GM19397 (cell line): ENCODE results near the gene MARCHF5.
"Not testable (repeated sequence)": the region's sequence is repeated elsewhere in the genome, so short reads cannot be mapped to it uniquely, and the experiment has no call there.

Experiments
- ATAC-seq: cut with Tn5 transposase; IDR thresholded peaks from one replicate; pipeline ENCODE4 v1.9.1; 2021; ENCODE audit warnings: mild to moderate bottlenecking, moderate library complexity; ENCODE audit not compliant: unreplicated experiment

MARCHF5 gene

GRCh38 chr10:92304061-92304460 lies 13.1 kb downstream of the MARCHF5 start:
- no peak for ATAC-seq

- ATAC-seq, result no peak
Observed at GRCh38 chr10:92305133-92306072, 14.4 kb downstream of the MARCHF5 start.

GRCh38 chr10:92309272-92309671 lies 18.3 kb downstream of the MARCHF5 start:
- no peak for ATAC-seq

DNA sequence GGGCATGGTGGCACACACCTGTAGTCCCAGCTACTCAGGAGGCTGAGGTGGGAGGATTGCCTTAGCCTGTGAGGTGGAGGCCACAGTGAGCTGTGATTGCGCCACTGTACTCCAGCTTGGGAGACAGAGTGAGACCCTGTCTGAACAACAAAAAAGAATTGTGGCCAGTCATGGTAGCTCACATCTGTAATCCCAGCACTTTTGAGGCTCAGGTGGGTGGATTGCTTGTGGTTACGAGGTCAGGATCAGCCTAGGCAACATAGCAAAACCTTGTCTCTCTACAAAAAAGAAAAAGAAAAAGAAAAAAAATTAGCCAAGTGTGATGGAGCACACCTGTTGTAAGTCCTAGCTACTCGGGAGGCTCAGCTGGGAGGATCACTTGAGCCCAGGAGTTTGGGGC lies 22.8 kb downstream of the MARCHF5 start:
- no peak for ATAC-seq

- no peak for ATAC-seq
Observed at GRCh38 chr10:92316610-92317009, 25.6 kb downstream of the MARCHF5 start.

DNA sequence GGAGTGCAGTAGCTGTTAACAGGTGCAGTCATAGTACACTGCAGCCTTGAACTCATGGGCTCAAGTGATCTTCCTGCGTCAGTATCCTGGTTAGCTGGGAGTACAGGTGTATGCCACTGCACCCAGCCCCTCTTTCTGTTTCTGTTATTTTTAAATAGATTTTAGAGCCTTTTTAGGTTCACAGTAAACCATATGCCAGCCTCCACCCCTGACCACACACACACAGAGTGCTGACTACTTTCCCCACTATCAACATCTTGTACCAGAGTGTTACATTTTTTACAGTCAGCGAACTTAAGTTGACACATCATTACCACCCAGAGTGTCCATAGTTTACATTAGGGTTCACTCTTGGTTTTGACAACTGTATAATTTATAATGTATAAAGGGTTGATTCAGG lies 32.1 kb downstream of the MARCHF5 start:
- no peak for ATAC-seq

- no peak for ATAC-seq
Observed at GRCh38 chr10:92327445-92328433, 36.8 kb downstream of the MARCHF5 start.

- ATAC-seq, result no peak
Observed at GRCh38 chr10:92328993-92329392, 38.0 kb downstream of the MARCHF5 start.

- ATAC-seq, result not testable (repeated sequence)
Observed at GRCh38 chr10:92329927-92330326, 39.0 kb downstream of the MARCHF5 start.

GRCh38 chr10:92342796-92343195 lies 51.8 kb downstream of the MARCHF5 start:
- no peak for ATAC-seq

DNA sequence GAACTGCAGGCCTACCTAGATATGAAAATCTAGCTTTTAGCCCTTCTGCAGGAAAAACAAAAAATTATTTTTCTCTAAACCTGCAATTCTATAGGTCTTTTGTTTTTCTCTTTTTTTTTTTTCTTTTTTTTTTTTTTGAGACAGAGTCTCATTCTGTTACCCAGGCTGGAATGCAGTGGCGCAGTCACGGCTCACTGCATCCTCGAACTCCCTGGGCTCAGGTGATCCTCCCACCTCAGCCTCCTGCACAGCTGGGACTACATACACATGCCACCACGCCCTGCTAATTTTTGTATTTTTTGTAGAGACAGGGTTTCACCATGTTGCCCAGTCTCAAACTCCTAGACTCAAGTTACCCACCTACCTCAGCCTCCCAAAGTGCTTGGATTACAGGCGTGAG lies 54.6 kb downstream of the MARCHF5 start:
- ATAC-seq, result not testable (repeated sequence)

- not testable (repeated sequence) for ATAC-seq
Observed at GRCh38 chr10:92347035-92347676, 56.2 kb downstream of the MARCHF5 start.

- no peak for ATAC-seq
Observed at GRCh38 chr10:92350411-92350810, 59.4 kb downstream of the MARCHF5 start.

- no peak for ATAC-seq
Observed at GRCh38 chr10:92354587-92354986, 63.6 kb downstream of the MARCHF5 start.

GRCh38 chr10:92356041-92356440 lies 65.1 kb downstream of the MARCHF5 start:
- ATAC-seq, result no peak

GRCh38 chr10:92363498-92363897 lies 72.5 kb downstream of the MARCHF5 start:
- no peak for ATAC-seq

DNA sequence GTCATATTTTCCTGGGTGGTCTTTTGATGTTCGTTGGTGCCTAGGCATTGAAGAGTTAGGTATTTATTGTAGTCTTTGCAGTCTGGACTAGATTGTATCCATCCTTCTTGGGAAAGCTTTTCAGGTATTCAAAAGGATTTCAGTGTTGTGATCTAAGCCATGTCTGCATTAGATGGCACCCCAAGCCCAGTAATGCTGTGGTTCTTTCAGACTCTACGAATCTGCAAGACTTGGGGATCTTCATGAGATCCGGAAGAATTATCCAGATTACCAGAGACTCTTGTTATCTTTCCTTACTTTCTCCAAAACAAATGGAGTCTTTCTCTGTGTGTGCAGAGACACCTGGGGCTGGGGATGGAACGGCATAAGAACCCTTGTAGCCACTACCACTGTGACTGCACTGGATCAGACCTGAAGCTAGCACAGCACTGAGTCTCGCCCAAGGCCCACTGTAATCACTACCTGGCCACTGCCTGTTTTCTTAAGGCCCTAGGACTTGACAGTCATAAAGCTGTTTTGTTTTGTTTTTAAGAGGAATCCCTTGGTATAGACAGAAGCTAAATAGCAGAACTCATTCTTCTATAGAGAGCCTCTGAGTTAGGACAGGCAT lies 75.5 kb downstream of the MARCHF5 start:
- ATAC-seq, result no peak

DNA sequence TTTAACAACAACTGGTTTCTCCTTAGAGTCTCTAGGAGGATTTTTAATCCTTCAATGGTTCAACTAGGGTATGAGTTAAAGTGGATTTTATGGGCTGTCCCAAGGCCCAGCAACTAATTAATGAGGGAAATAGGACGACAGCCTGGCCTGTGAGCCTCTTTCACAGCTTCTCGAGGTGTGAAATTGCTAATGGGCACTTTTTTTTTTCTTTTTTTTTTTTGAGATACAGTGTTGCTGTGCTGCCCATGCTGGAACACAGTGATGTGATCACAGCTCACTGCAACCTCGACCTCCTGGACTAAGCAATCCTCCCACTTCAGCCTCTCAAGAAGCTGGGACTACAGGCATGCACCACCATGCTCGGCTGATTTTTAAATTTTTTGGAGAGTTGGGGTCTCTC lies 87.0 kb downstream of the MARCHF5 start:
- ATAC-seq, result no peak

DNA sequence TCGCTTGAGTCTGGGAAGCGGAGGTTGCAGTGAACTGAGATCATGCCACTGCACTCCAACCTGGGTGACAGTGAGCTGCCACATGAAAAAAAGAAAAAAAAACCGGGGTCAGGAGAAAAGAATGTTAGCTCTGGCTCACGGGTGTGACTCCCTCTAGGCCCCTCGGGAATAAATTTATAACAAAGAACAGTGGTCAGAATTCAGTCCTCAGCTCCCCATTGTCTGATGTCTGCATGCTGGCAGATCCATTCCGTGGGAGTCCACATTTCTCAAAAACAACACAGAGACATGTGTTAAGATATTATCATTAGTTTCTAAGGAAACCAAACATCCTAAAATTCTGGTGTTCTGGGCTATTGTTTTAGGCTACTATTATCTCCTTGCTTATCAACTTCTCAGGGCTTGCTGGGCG lies 90.6 kb downstream of the MARCHF5 start:
- no peak for ATAC-seq

DNA sequence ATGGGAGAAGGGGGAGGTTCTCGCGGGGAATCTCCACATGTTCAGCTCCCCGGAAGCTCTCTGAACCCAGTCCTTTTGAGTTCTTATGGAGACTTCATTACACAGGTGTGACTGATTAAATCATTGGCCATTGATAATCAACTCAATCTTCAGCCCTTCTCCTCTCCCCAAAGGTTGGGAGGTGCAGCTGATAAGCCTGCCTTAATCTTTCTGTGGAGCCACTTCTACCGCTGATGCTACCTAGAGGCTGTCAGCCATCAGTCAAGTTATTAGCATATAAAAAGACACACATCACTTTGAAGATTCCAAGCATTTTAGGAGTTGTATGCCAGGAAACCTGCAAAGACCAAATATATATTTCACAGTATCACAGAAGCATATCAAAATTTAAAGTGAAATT lies 91.7 kb downstream of the MARCHF5 start:
- ATAC-seq, result no peak

DNA sequence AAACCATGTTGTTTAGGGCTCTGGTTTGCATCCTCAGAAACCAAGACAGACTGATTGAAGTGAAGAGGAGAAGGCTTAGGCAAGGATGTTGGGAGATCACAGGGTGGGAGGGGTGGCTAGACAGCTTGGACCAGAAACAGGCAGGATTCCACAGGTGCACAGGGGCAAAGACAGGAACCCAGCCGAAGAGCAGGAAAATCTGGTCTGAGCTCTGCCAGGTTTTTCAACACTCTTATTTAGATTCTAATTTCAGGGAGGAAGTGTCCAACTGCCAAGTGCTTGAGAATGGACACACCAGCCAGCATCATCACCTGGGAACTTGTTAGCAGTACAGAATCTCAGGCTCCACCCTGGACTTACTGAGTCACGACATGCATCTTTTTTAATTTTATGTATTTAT lies 93.8 kb downstream of the MARCHF5 start:
- ATAC-seq, result no peak
